GM13977 (cell line): Measurements from ENCODE around the gene LTBR.

Source experiments
- DNase-seq: peaks from one replicate; pipeline ENCODE4 v3.0.0; 2012; ENCODE audit warnings: low spot score
- CTCF ChIP-seq: IDR thresholded peaks from 2 replicates; pipeline ENCODE4 v1.5.1; 2012; ENCODE audit warnings: mild to moderate bottlenecking, control low read depth; ENCODE audit not compliant: insufficient read depth; ENCODE audit errors: extremely low read depth, missing control alignments
- in situ Hi-C: fragments of 300-500 bp; cut with MboI; formaldehyde crosslinking; loops from one replicate; pipeline ENCODE4 v1.12.0; 2022; ENCODE audit warnings: low sequenced_read_pairs, low pct_unique_long_range_greater_than_20kb, mixed read lengths, inconsistent platforms; ENCODE audit not compliant: unreplicated experiment

LTBR gene

GRCh38 chr12:6383572-6384498 lies at the start of gene LTBR:
Gene LTBR (plus strand): TSS chr12:6384162. CDS start chr12:6384359, 197 bp downstream.
- TF ChIP-seq CTCF: no peak
- peak; percentile 48 for DNase-seq
- in situ Hi-C loops: no loop called here

- no peak for TF ChIP-seq CTCF
- in situ Hi-C loops: loop anchor here (10.0 kb wide), 1 partner anchor 130 kb away; no protein-coding TSS in a partner anchor
These were observed 49.6 kb upstream of the LTBR start for GRCh38 chr12:6334359-6334758.

GRCh38 chr12:6334940-6335450 lies 49.0 kb upstream of the LTBR start:
- TF ChIP-seq CTCF: no peak
- no peak for DNase-seq
- in situ Hi-C loops: loop anchor here (10.0 kb wide), 1 partner anchor 130 kb away; no protein-coding TSS in a partner anchor

More at GRCh38 chr12:6334359-6334758, 49.6 kb upstream of the LTBR start:
- DNase-seq: no peak

GRCh38 chr12:6335451-6336078 lies 48.4 kb upstream of the LTBR start:
- TF ChIP-seq CTCF: peak; percentile 84
- DNase-seq: peak; percentile 91
- in situ Hi-C loops: loop anchor here (10.0 kb wide), 1 partner anchor 129 kb away; no protein-coding TSS in a partner anchor

GRCh38 chr12:6336079-6336888 lies 47.7 kb upstream of the LTBR start:
- TF ChIP-seq CTCF: no peak
- in situ Hi-C loops: loop anchor here (10.0 kb wide), 1 partner anchor 129 kb away; no protein-coding TSS in a partner anchor
- DNase-seq: peak; percentile 69
